ENCODE results near the gene NR5A1.
A peak's percentile ranks its signal among the peaks of the same experiment; 100 is the strongest.

Gene NR5A1

GRCh38 chr9:124475158-124475867 is 31.9 kb downstream of the NR5A1 start (continued):
- TF ChIP-seq PATZ1 (tag by site-specific recombination; IDR thresholded peaks at IDR 0.05) (no peak), ZNF335 (tag by site-specific recombination; conservative IDR thresholded peaks at IDR 0.05) (no peak), ZNF670 (tag by site-specific recombination; IDR thresholded peaks at IDR 0.05; ENCODE audit: low read depth) (no peak), ZNF121 (tag by site-specific recombination; IDR thresholded peaks at IDR 0.05) (no peak)

GRCh38 chr9:124474151-124474550 is 33.0 kb downstream of the NR5A1 start:
- POLR2A ChIA-PET = interaction anchor here (0.6 kb wide), 1 partner anchor 267 kb away, joined by 3 read pairs; no protein-coding TSS in a partner anchor
- Histone ChIP-seq H3K9me3 (ENCODE audit: control insufficient read depth, insufficient read depth, low read depth, low read length) (no peaks in the 10 kb centered on the region), H3K27ac (ENCODE audit: extremely low read depth, low read depth, low read length) (no peak overlapping the region), H3K36me3 (ENCODE audit: control insufficient read depth in 2 of 2, insufficient read depth in 1 of 2, low read length in 2 of 2) (no peaks in the 10 kb centered on the region), H3K4me1 (ENCODE audit: control insufficient read depth, insufficient read depth, low read length) (no peaks in the 10 kb centered on the region), H3K4me3 (ENCODE audit: low read depth, low read length) (no peak overlapping the region)
- TF ChIP-seq ZNF16 (tag by site-specific recombination; IDR thresholded peaks at IDR 0.05; ENCODE audit: low read depth) = peak; percentile 86
- no peak for TF ChIP-seq ZNF580 (tag by site-specific recombination; IDR thresholded peaks at IDR 0.05)
- CTCF ChIA-PET = interaction anchor here (0.7 to 1.1 kb wide), 2 partner anchors 25 to 76 kb away, joined by 3 read pairs; no protein-coding TSS in a partner anchor

GRCh38 chr9:124473310-124473709 is 33.9 kb downstream of the NR5A1 start:
- POLR2A ChIA-PET = no interaction called here
- TF ChIP-seq BCL6B (tag by site-specific recombination; IDR thresholded peaks at IDR 0.05) (no peak), OSR2 (tag by site-specific recombination; IDR thresholded peaks at IDR 0.05) (no peak), ZNF558 (tag by site-specific recombination; IDR thresholded peaks at IDR 0.05) (no peak), TRIM28 (IDR thresholded peaks at IDR 0.05; ENCODE audit: borderline replicate concordance, low read length) (no peak), ZNF544 (tag by site-specific recombination; IDR thresholded peaks at IDR 0.05) (no peak), PRDM6 (tag by site-specific recombination; IDR thresholded peaks at IDR 0.05) (no peak), ZNF121 (tag by site-specific recombination; IDR thresholded peaks at IDR 0.05) (no peak), WT1 (tag by site-specific recombination; IDR thresholded peaks at IDR 0.05) (no peak), GFI1B (tag by site-specific recombination; IDR thresholded peaks at IDR 0.05) (no peak), ZNF48 (tag by site-specific recombination; IDR thresholded peaks at IDR 0.05) (no peak), BCL11B (tag by site-specific recombination; IDR thresholded peaks at IDR 0.05; ENCODE audit: low read depth) (no peak), ELK4 (IDR thresholded peaks at IDR 0.05; ENCODE audit: borderline replicate concordance, low read depth, low read length) (no peak), ZFP3 (tag by site-specific recombination; IDR thresholded peaks at IDR 0.05; ENCODE audit: low read depth) (no peak), ZNF473 (tag by site-specific recombination; IDR thresholded peaks at IDR 0.05) (no peak), ZNF768 (tag by site-specific recombination; IDR thresholded peaks at IDR 0.05) (no peak), ZBTB17 (tag by site-specific recombination; IDR thresholded peaks at IDR 0.05) (no peak), ZNF776 (tag by site-specific recombination; IDR thresholded peaks at IDR 0.05; ENCODE audit: borderline replicate concordance) (no peak), MZF1 (tag by site-specific recombination; IDR thresholded peaks at IDR 0.05; ENCODE audit: borderline replicate concordance) (no peak)
- Histone ChIP-seq H3K4me3 (ENCODE audit: low read depth, low read length) (no peak overlapping the region), H3K9me3 (ENCODE audit: control insufficient read depth, insufficient read depth, low read depth, low read length) (no peaks in the 10 kb centered on the region), H3K27ac (ENCODE audit: extremely low read depth, low read depth, low read length) (no peak overlapping the region), H3K4me1 (ENCODE audit: control insufficient read depth, insufficient read depth, low read length) (no peaks in the 10 kb centered on the region), H3K36me3 (ENCODE audit: control insufficient read depth in 2 of 2, insufficient read depth in 1 of 2, low read length in 2 of 2) (no peaks in the 10 kb centered on the region)
- CTCF ChIA-PET = interaction anchor here (0.5 kb wide), 1 partner anchor 1125 kb away, joined by 5 read pairs; no protein-coding TSS in a partner anchor
